ENCODE measurements around the gene DGKQ. TPM values are rescaled to one million over a fixed set of nuclear protein-coding genes. Genes with fewer than 3 reads are reported as not detected.

DGKQ gene
- total and polyA plus RNA-seq, 9 of the 15 experiments (the other 6 are each of a cell fraction or from before 2014, with no cell fraction given): 0.17 to 22.0 (median 5.6) TPM

GRCh38 chr4:985123-985830, 11.9 kb upstream of the DGKQ start (continued):
- TF ChIP-seq ZNF239 (CRISPR knock-in tag; IDR thresholded peaks at IDR 0.05): no peak
- peak; percentile 38; the same call in 1 of the 2 replicates for TF ChIP-seq CTBP1 (IDR thresholded peaks at IDR 0.05; ENCODE audit: borderline replicate concordance)
- no peak for TF ChIP-seq MXI1 (IDR thresholded peaks at IDR 0.05; ENCODE audit: low read depth, low read length)
- TF ChIP-seq TBP (optimal IDR thresholded peaks at IDR 0.05; ENCODE audit: low read depth, low read length): peak; percentile 73
- peak; percentile 94 for TF ChIP-seq THAP7 (CRISPR knock-in tag; IDR thresholded peaks at IDR 0.05)
- TF ChIP-seq CXXC5 (CRISPR knock-in tag; IDR thresholded peaks at IDR 0.05): peak; percentile 71
- 0 out of 2 replicates have a peak, but pooled peaks have one; percentile 12 for TF ChIP-seq JUND (IDR thresholded peaks at IDR 0.05; ENCODE audit: borderline replicate concordance, low read depth, low read length)
- no peak for TF ChIP-seq JUND (tag; IDR thresholded peaks at IDR 0.05; ENCODE audit: borderline replicate concordance, low read depth, low read length)
- TF ChIP-seq BRD4 (IDR thresholded peaks at IDR 0.05): no peak
- TF ChIP-seq ZNF696 (CRISPR knock-in tag; conservative IDR thresholded peaks at IDR 0.05): no peak
- no peak for TF ChIP-seq ELF1 (tag; IDR thresholded peaks at IDR 0.05)
- TF ChIP-seq E2F6 (IDR thresholded peaks at IDR 0.05; ENCODE audit: borderline replicate concordance in 1 of 2, extremely low read depth in 1 of 2, insufficient read depth in 1 of 2, insufficient read length in 1 of 2, low read depth in 1 of 2, low read length in 1 of 2, poor library complexity in 1 of 2, severe bottlenecking in 1 of 2): peak; percentile 56 to 67
- no peak for TF ChIP-seq ZNF384 (IDR thresholded peaks at IDR 0.05; ENCODE audit: low read depth, low read length)
- TF ChIP-seq BDP1 (IDR thresholded peaks at IDR 0.05; ENCODE audit: insufficient read depth, insufficient read length): no peak
- TF ChIP-seq KAT7 (CRISPR knock-in tag; IDR thresholded peaks at IDR 0.05; ENCODE audit: borderline replicate concordance): peak; percentile 40; the same call in 1 of the 2 replicates
- no peak for TF ChIP-seq FOXA1 (IDR thresholded peaks at IDR 0.05; ENCODE audit: borderline replicate concordance)
- TF ChIP-seq SREBF1 (IDR thresholded peaks at IDR 0.05; ENCODE audit: borderline replicate concordance, low read depth, low read length): no peak
- no peak for TF ChIP-seq SMAD3 (CRISPR knock-in tag; conservative IDR thresholded peaks at IDR 0.05)
- no peak for TF ChIP-seq ZNF778 (CRISPR knock-in tag; IDR thresholded peaks at IDR 0.05)
- no peak for TF ChIP-seq ZNF57 (CRISPR knock-in tag; IDR thresholded peaks at IDR 0.05)
- no peak for TF ChIP-seq ARID4B (CRISPR knock-in tag; IDR thresholded peaks at IDR 0.05)
- no peak for TF ChIP-seq PHF20 (IDR thresholded peaks at IDR 0.05; ENCODE audit: partially characterized antibody)
- TF ChIP-seq MBD2 (IDR thresholded peaks at IDR 0.05; ENCODE audit: borderline replicate concordance, low read depth): no peak
- peak; percentile 63; the same call in 1 of the 2 replicates for TF ChIP-seq POLR2AphosphoS5 (IDR thresholded peaks at IDR 0.05; ENCODE audit: control insufficient read depth, insufficient read depth, low read depth, low read length)
